ENCODE measurements around the gene SNX8. TPM values are rescaled to one million over a fixed set of nuclear protein-coding genes. Genes with fewer than 3 reads are reported as not detected.

The SNX8 gene
- total and polyA plus RNA-seq, 2 of the 8 experiments (the other 6 are each of a cell fraction or from before 2014, with no cell fraction given) = 46.2 to 70.8 TPM

DNA sequence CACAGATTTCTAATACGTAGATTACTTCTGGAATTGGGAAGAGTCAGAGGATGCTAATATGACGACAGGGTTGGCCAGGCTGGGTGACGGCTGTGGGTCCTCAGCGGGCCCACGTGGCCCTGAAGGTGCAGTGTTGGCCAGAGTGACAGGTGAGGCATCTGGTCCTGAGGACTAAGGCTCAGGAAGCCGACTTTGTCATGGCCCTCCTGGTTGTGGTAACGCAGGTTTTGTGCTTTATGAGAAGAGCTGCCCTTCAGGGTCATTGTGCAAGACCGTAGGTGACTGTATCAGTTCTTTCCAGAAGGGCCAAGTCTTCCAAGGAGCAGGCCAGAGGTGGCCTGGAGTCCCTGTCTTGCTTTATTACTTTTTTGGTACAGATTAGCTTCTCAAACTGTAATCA is 42.9 kb upstream of the SNX8 start (continued):
- TF ChIP-seq, protein P1, sequence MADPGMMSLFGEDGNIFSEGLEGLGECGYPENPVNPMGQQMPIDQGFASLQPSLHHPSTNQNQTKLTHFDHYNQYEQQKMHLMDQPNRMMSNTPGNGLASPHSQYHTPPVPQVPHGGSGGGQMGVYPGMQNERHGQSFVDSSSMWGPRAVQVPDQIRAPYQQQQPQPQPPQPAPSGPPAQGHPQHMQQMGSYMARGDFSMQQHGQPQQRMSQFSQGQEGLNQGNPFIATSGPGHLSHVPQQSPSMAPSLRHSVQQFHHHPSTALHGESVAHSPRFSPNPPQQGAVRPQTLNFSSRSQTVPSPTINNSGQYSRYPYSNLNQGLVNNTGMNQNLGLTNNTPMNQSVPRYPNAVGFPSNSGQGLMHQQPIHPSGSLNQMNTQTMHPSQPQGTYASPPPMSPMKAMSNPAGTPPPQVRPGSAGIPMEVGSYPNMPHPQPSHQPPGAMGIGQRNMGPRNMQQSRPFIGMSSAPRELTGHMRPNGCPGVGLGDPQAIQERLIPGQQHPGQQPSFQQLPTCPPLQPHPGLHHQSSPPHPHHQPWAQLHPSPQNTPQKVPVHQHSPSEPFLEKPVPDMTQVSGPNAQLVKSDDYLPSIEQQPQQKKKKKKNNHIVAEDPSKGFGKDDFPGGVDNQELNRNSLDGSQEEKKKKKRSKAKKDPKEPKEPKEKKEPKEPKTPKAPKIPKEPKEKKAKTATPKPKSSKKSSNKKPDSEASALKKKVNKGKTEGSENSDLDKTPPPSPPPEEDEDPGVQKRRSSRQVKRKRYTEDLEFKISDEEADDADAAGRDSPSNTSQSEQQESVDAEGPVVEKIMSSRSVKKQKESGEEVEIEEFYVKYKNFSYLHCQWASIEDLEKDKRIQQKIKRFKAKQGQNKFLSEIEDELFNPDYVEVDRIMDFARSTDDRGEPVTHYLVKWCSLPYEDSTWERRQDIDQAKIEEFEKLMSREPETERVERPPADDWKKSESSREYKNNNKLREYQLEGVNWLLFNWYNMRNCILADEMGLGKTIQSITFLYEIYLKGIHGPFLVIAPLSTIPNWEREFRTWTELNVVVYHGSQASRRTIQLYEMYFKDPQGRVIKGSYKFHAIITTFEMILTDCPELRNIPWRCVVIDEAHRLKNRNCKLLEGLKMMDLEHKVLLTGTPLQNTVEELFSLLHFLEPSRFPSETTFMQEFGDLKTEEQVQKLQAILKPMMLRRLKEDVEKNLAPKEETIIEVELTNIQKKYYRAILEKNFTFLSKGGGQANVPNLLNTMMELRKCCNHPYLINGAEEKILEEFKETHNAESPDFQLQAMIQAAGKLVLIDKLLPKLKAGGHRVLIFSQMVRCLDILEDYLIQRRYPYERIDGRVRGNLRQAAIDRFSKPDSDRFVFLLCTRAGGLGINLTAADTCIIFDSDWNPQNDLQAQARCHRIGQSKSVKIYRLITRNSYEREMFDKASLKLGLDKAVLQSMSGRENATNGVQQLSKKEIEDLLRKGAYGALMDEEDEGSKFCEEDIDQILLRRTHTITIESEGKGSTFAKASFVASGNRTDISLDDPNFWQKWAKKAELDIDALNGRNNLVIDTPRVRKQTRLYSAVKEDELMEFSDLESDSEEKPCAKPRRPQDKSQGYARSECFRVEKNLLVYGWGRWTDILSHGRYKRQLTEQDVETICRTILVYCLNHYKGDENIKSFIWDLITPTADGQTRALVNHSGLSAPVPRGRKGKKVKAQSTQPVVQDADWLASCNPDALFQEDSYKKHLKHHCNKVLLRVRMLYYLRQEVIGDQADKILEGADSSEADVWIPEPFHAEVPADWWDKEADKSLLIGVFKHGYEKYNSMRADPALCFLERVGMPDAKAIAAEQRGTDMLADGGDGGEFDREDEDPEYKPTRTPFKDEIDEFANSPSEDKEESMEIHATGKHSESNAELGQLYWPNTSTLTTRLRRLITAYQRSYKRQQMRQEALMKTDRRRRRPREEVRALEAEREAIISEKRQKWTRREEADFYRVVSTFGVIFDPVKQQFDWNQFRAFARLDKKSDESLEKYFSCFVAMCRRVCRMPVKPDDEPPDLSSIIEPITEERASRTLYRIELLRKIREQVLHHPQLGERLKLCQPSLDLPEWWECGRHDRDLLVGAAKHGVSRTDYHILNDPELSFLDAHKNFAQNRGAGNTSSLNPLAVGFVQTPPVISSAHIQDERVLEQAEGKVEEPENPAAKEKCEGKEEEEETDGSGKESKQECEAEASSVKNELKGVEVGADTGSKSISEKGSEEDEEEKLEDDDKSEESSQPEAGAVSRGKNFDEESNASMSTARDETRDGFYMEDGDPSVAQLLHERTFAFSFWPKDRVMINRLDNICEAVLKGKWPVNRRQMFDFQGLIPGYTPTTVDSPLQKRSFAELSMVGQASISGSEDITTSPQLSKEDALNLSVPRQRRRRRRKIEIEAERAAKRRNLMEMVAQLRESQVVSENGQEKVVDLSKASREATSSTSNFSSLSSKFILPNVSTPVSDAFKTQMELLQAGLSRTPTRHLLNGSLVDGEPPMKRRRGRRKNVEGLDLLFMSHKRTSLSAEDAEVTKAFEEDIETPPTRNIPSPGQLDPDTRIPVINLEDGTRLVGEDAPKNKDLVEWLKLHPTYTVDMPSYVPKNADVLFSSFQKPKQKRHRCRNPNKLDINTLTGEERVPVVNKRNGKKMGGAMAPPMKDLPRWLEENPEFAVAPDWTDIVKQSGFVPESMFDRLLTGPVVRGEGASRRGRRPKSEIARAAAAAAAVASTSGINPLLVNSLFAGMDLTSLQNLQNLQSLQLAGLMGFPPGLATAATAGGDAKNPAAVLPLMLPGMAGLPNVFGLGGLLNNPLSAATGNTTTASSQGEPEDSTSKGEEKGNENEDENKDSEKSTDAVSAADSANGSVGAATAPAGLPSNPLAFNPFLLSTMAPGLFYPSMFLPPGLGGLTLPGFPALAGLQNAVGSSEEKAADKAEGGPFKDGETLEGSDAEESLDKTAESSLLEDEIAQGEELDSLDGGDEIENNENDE (IDR thresholded peaks at IDR 0.05; ENCODE audit: insufficient replicate concordance, low read length) = no peak
- TF ChIP-seq CHD1 (IDR thresholded peaks at IDR 0.05; ENCODE audit: low read depth, low read length) (no peak), KDM1A (IDR thresholded peaks at IDR 0.05; ENCODE audit: borderline replicate concordance, low read length) (no peak), RBBP5 (IDR thresholded peaks at IDR 0.05; ENCODE audit: borderline replicate concordance, low read depth, low read length) (no peak), SIN3A (conservative IDR thresholded peaks at IDR 0.05 in 1 of 2, IDR thresholded peaks at IDR 0.05 in 1 of 2; ENCODE audit: low read depth in 1 of 2, low read length in 2 of 2) (no peak), NANOG (IDR thresholded peaks at IDR 0.05; ENCODE audit: insufficient read depth, low read depth, low read length, poor library complexity, severe bottlenecking) (no peak), RFX5 (IDR thresholded peaks at IDR 0.05; ENCODE audit: borderline replicate concordance, low read depth, low read length) (no peak), TEAD4 (IDR thresholded peaks at IDR 0.05; ENCODE audit: low read depth, low read length) (no peak), GTF2F1 (IDR thresholded peaks at IDR 0.05; ENCODE audit: borderline replicate concordance, low read depth, low read length) (no peak), POU5F1 (IDR thresholded peaks at IDR 0.05; ENCODE audit: low read depth, low read length) (no peak), SRF (IDR thresholded peaks at IDR 0.05; ENCODE audit: low read depth, low read length) (no peak)
- TF ChIP-seq, protein P2, sequence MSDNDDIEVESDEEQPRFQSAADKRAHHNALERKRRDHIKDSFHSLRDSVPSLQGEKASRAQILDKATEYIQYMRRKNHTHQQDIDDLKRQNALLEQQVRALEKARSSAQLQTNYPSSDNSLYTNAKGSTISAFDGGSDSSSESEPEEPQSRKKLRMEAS (IDR thresholded peaks at IDR 0.05) = no peak
